ENCODE data around the gene WSCD2.

- TF ChIP-seq CTCF (IDR thresholded peaks at IDR 0.05; ENCODE audit: low read length): no peak
- no peak for TF ChIP-seq EZH2 (optimal IDR thresholded peaks at IDR 0.05; ENCODE audit: low read depth, low read length)
- no peak for TF ChIP-seq EZH2phosphoT487 (IDR thresholded peaks at IDR 0.05; ENCODE audit: low read length)
Measured at GRCh38 chr12:108175310-108175709, 46.2 kb downstream of the WSCD2 start.
